Amniotic stem cell (primary cell): ENCODE measurements around the gene MUC4.
"Not testable (repeated sequence)": the region's sequence is repeated elsewhere in the genome, so short reads cannot be mapped to it uniquely, and the experiment has no call there.

Source experiments
- DNase-seq: peaks from one replicate; lab custom pipeline; 2025; lab: John Stamatoyannopoulos, UW

The MUC4 gene

DNA sequence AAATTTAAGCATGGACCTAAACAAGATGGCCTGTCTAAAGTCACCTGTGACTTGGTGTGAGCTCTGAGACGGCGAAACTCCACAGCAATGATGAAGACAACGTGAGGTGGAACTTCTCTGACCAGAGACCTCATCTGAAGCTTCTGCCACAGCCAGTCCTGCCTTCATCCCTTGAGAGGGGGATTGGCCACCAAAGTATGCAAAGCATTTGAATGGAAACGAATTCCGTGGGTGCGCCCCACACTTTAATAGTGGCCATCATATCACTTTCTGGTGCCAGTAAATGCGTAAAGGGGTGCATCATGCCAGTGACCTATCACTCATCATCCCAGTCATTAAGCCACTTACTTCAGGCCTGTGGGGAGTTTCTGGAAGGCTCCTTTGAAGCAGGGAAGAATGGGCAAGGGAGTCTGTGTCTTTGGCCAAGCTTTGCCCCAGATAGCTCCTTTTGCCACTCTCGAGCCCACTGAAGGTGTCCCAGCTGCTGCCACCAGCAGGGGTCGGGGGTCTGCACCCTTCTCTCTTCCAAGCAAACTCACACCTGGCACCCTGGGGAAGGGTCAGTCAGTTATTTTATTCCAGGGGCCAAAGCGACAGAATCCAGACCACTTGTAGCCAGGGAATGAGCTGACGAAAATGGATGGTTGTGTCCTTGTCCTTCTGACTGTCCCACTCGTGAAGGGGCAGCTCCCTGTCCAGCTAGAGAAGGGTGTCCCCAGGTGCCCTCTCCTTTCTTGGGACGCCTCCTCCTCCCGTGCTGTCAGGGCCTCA, 73.3 kb downstream of the MUC4 start:
- DNase-seq: no peak

DNA sequence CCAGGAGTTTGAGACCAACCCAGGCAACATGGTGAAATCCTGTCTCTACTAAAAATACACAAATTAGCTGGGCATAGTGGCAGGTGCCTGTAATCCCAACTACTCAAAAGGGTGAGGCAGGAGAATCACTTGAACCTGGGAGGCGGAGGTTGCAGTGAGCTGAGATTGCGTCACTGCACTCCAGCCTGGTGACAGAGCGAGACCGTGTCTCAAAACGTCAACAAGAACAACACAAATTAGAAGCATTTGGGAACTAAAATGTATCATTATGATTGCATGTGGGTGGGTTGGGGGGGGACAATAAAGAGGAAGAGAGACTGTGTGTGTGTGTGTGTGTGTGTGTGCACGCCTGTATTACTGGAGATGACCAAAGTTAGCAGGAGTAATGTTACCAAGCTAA, 73.9 kb downstream of the MUC4 start:
- DNase-seq: not testable (repeated sequence)

DNA sequence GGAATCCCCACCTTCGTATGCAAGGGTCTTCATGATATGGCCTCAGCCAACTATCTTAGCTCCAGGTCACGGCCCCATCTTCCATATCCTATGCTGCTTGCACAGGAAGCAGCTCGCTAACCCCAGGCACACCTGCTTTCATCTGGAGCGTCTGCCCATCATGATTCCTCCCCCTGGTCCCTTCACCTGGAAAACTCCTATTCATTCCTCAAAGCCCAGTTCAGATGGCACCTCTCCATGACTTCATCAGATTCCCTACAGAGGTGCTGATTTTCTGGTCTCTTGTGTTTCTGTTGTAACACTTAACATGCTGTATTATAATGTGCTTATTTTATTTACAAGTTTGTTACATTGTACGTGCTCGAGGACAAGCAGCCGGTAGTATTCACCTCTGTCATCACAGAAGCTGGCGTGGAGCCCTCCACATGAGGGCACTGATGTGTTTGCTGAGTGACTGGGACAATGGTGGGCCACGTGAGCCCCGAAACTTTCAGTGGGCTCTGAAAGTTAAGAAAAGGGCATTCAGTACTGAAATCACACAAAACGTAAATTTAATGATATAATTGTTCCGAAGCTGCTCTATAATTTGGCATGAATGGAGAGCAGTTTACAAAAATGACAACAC, 74.8 kb downstream of the MUC4 start:
- DNase-seq: no peak

DNA sequence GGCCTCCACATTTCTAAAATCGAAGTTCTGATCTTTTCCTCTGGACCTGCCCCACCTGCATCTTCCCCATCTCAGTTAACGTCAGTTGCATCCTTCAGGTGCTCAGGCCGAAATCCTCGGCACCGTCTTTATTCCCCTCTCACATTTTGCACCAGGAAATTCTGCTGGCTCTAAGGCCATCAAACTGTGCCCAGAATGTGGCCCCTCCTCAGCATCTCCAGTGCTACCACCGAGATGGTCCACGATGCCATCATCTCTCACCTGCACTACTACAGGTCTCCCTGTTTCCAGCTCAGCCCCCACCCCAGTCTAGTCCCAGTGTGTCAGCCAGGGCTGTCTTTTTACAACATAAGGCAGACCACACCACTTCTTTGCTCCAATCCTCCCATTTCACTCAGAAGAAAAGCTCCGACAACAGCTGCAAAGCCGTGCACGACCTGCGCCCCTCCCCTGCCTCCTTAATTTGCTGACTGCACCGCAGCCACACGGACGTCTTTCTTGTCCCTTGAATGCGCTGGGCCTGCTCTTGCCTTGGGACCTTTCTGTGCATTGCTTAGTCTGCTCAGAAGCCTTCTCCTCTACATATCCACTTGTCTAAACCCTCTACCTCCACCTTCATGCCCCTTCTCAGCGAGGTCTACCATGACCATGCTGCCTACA, 76.6 kb downstream of the MUC4 start:
- DNase-seq: no peak

DNA sequence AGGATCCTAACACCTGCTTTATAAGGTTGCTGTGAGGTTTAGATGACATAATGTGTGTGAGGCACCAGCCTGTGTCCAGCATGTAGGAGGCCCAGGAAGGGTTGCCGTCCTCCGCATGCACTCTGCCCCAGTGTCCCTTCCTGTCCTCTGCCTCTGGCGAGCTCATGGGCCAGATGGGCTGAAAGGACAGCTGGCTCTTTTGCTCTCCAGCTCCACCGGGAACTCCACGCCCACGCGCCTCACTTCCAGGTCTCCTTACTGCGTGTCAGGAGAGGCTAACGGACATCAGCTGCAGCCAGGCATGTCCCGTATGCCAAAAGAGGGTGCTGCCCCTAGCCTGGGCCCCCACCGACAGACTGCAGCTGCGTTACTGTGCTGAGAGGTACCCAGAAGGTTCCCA, 78.8 kb downstream of the MUC4 start:
- DNase-seq: no peak

DNA sequence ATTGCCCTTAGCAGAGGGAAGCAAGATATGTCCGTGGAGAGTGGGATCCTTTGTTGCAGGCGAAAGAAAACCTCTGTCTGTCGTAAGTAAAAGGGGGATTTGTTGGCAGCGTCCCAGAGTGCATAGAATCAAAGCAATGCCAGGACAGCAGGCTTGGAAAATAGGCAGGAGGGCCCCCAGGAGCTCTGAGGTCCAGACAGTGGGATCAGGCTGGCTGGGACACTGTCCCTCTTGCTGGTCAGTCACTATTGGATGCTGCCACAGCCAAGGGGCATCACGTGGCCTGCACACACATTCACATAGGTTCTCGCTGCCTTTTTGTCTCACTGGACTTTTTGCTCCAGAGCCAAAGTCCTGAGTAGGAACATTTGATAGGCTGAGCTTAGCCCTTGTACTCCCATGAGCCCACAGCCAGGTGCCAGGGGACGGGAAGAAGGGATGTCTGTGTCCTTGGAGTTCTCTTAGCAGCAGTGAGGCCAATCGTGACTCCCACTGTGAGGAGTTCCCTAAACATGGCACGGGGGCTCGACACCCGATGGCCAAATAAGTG, 80.3 kb downstream of the MUC4 start:
- DNase-seq: no peak

DNA sequence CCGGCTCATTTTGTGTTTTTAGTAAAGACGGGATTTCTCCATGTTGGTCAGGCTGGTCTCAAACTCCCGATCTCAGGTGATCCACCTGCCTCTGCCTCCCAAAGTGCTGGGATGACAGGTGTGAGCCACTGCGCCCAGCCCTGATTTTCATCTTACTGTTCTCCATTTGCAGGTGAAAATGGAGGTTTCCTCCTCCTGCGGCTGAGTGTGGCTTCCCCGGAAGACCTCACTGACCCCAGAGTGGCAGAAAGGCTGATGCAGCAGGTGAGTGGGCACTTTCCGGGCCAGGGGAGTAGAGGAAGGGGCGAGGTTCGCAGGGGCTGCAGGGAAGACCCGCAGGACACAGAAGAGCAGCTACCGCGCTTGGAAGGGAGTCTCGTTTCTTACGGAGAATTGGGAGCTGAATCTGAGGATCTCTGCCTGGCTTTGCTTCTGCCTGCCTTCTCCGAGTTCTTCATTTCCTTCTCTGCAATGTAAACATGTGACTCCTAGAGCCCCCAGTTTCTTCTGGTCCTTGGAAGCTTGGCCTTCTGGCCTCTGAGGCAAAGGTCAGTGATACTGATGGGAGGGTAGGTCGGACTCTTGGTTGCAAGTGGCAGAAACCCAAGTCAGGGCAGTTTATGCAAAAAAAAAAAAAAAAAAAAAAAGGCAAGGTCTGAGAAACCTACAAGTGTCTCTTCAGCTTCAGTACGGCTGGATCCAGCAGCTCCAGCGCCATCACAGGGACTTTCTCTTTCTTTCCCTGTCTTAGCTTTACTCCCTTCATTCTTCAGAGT, 82.1 kb downstream of the MUC4 start:
- DNase-seq: no peak

DNA sequence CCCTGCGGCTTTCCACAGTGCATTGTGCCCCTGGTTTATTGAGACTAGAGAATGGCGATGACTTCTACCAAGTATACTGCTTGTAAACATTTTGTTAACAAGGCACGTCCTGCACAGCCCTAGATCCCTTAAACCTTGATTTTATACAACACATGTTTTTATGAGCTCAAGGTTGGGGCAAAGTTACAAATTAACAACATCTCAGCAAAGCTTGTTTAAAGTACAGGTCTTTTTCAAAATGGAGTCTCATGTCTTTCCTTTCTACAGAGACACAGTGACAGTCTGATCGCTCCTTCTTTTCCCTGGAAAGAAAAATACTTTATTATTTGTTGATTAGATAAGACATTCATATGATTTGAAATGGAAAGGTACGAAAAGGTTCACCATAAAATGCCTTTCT, 82.9 kb downstream of the MUC4 start:
- not testable (repeated sequence) for DNase-seq

DNA sequence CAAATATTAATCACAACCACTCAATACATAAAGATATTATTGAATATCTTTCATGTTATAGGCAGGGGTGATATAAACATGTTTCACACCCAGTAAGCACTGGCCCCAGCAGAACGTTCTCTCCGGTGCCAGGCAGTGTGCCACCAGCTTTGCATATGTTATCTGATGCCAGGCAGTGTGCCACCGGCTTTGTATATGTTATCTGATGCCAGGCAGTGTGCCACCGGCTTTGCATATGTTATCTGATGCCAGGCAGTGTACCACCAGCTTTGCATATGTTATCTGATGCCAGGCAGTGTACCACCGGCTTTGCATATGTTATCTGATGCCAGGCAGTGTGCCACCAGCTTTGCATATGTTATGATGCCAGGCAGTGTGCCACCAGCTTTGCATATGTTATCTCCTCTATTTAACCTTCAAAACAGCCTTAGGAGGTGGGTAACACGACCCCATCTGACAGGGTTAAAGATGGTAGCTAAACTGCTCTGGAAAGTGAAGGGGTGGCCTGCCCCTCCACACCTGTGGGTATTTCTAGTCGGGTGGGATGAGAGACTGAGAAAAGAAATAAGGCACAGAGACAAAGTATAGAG, 84.0 kb downstream of the MUC4 start:
- no peak for DNase-seq

DNA sequence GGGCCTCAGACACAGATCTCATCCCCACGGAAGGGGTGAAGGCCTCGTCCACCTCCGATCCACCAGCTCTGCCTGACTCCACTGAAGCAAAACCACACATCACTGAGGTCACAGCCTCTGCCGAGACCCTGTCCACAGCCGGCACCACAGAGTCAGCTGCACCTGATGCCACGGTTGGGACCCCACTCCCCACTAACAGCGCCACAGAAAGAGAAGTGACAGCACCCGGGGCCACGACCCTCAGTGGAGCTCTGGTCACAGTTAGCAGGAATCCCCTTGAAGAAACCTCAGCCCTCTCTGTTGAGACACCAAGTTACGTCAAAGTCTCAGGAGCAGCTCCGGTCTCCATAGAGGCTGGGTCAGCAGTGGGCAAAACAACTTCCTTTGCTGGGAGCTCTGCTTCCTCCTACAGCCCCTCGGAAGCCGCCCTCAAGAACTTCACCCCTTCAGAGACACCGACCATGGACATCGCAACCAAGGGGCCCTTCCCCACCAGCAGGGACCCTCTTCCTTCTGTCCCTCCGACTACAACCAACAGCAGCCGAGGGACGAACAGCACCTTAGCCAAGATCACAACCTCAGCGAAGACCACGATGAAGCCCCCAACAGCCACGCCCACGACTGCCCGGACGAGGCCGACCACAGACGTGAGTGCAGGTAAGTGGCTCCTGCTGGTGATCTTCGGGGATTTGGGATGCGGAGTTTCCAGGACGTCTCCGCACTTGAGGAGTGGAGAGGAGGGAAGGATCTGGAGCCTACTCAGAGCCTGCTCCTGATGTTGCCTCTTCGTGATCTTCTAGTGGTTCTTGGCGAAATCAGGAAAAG, 85.6 kb downstream of the MUC4 start:
- DNase-seq: not testable (repeated sequence)

DNA sequence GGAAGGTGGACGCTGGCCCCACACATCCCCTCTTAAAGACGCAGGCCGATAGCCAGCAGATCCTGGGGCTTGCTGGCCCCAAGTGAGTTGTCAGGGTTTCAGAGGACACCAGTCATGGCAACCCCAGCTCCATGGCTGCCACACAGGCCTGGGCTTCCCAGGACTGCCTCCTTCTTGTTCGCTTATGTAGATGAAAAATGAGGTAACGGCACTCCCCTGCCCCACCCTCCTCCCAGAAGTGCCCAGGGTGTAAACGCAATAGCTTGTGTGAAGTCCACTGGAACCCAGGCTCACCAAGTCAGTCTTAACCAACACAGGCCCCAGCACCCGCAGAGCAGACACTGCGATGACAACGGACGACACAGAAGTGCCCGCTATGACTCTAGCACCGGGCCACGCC, 87.4 kb downstream of the MUC4 start:
- DNase-seq: not testable (repeated sequence)

DNA sequence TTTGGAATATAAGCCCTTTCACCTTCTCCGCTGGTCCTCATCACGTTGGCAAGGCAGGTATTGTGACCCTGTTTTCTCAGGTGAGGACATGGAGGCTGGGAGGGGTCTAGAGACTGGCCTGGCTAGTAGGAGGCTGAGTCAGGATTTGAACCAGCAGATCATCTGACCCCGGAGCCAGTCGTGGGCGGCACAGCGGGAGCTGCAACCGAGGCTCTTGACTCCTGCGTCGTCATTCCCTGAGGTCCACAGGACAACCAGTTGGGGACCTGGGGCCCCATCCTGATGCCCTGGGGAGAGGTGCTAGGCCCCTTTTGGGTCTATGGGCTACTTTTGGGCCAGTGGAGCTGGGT, 88.8 kb downstream of the MUC4 start:
- DNase-seq: not testable (repeated sequence)

DNA sequence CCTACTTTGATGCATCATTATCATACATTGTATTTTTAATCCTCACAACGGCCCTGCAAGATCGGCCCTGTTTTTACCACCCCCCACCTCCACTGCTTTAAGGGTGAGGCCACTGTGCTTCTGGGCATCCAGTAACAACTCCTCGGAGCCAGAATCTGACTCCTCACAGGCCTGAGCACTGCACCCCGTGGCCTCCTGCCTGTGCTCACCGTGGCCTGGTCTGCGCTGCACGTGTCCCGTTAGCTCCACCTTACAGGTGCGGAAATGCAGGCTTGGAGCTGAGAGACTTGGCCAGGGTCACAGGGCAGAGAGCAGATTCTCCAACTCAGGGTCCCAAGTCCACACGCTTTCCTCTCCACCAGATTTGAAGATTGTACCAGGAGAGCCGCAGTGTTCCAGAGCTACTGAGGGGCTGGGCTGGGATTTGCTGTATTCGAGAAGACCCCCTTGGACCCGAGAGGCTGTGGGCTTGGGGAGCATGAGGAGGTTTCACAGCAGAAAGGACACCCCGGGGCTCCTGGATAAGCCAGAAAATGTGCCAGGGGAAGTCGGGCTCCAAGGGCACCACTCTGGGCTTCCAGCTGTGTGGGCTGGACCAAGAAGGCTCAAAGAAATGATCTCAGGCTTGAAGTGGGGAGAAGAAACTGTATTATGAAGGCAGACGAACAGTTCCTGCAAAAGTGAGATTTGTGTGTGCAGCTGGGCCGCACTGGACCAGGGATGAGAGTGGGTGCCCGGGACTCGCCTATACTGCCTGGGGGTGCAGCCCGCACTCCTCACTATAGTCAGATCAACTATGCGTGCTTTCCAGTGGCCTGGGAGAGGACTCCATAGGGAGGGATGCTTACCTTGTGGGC, 89.4 kb downstream of the MUC4 start:
- DNase-seq: not testable (repeated sequence)

DNA sequence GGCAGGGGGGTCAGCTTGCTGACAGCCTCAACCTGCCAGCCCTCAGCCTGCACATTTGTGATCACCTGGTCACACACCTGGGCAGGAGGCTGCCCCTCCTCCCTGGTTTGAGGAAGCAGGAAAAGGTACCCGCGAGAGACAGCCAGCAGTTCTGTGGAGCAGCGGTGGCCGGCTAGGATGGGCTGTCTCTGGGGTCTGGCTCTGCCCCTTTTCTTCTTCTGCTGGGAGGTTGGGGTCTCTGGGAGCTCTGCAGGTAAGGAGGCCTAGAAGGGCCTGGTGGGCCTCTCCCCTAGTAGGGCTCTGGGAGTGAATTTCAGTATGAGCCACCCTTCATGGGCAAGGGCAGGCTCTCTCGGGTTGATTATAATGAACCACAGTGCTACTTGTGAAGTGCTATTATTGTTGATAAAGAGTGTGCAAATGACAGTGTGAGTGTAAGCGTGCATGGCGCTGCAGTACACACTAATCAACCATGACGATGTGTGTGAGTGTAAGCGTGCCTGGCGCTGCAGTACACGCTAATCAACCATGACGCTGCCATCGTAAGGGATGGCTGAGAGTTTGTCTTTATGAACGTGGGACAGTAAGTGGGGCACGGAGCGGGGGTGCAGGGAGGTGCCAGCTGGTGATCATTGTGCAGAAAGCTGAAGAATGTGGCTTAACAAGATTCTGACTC, 90.8 kb downstream of the MUC4 start, which contains the start of gene MUC20:
MUC20 (plus strand) TSS at position 148 of the 676 bp plus-strand sequence; CDS start at position 178, 30 bp downstream.
- DNase-seq: not testable (repeated sequence)

DNA sequence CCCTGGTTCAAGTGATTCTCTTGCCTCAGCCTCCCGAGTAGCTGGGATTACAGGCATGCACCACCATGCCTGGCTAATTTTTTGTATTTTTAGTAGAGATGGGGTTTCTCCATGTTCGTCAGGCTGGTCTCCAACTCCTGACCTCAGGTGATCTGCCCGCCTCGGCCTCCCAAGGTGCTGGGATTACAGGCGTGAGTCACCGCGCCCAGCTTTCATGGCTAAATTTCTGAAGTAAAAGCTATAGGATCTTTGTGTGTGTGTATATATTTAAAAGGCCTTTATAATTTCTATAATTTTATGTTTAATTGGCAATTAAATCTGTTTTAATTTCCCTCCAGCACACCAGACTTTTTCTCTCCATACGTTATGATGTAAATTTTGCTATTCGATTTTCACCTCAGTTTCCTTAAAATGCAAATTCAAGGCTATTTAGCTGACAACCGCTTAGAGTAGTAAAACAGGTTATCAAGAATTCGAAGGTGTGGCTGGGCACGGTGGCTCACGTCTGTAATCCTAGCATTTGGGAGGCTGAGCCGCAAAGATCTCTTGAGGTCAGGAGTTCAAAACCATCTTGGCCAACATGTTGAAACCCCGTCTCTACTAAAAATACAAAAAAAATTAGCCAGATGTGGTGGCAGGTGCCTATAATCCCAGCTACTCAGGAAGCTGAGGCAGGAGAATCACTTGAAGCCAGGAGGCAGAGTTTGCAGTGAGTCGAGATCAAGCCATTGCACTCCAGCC, 92.0 kb downstream of the MUC4 start:
- not testable (repeated sequence) for DNase-seq

DNA sequence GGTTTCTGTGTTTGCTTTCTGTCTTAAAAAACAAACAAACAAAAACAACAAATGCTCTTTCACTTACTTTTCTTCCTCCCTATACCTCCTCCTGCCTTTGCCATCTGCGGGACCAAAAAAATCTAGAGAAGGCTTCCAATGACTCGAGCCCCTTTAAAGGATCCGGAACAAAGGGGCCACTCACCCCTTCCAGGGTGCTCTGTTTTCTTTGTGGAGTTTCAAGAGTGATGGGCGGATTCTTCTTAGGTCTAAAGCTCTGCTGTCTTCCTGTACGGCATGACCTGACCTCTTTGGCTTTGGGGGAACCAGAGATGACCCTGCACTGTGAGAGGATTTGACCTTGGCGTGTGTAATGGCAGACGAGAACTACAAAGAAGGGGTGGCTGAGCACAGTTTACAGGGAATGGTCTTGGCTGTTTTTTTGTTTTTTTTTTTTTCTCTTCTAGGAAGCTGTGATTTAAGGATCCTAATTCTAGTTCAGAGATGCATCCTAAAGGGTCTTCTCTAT, 93.2 kb downstream of the MUC4 start:
- no peak for DNase-seq

DNA sequence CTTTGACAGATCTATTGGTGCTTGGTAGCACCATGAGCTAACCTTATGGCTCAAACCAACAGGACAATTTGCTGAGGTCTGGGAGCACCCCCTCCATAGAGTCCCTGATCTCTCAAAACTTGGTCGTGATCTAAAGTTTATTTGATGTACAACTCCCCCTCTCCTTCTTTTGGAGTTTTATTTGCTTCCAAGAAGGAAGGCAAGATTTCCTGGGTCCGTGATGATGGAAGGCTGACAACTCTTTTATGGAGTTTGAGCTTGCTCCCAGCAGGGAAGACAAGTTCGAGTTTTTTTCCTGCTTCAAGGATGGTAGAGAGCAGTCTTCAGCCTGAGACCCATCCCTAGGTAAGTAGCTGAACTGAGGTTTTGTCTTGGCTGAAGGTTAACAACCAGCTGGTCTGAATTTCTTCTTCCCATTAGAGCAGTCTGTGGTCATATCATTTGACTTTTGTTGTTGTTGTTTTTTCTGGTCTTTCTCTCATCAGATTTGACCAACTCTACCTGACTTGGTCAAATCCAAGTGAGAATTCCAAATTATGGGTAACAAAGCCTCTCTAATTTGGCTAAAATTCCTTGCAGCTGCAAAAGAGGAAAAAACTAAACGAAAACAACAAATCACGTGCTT, 93.8 kb downstream of the MUC4 start:
- no peak for DNase-seq

DNA sequence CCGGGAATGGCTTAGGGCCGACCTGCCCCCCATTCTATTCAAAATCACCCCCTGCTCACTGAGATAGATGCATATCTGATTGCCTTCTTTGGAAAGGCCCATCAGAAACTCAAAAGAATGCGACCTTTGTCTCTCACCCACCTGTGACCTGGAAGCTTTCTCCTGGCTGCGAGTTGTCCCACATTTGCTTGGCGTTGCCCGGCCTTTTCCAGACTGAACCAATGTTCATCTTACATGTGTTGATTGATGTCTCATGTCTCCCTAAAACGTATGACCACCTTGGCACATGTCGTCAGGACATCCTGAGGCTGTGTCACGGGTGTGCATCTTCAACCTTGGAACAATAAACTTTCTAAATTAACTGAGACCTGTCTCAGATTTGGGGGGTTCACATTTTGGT, 94.3 kb downstream of the MUC4 start:
- no peak for DNase-seq
